IMR-90 (cell line): Measurements from ENCODE around the gene SAXO1.

ENCODE experiments used
- CEBPB ChIP-seq: IDR thresholded peaks from 2 replicates; pipeline ENCODE4 v1.6.1; 2012; ENCODE audit warnings: low read depth, low read length, improper control_type of control experiment
- CHD1 ChIP-seq: IDR thresholded peaks from 2 replicates; pipeline ENCODE4 v1.6.1; 2012; ENCODE audit warnings: low read depth, low read length, improper control_type of control experiment
- CTCF ChIP-seq: conservative IDR thresholded peaks from 2 replicates; pipeline ENCODE4 v1.5.1; 2012; ENCODE audit warnings: mild to moderate bottlenecking, low read depth, low read length, improper control_type of control experiment
- FOS ChIP-seq: fragments of 150-350 bp; IDR thresholded peaks from 2 replicates; pipeline ENCODE4 v1.6.1; 2016; ENCODE audit warnings: low read depth, low read length
- MAZ ChIP-seq: IDR thresholded peaks from 2 replicates; pipeline ENCODE4 v1.6.1; 2012; ENCODE audit warnings: low read depth, mild to moderate bottlenecking, low read length, improper control_type of control experiment, moderate library complexity, borderline replicate concordance
- MXI1 ChIP-seq: IDR thresholded peaks from 2 replicates; pipeline ENCODE4 v1.6.1; 2012; ENCODE audit warnings: low read depth, mild to moderate bottlenecking, low read length, moderate library complexity, borderline replicate concordance
- NFE2L2 ChIP-seq: fragments of 150-350 bp; IDR thresholded peaks from 2 replicates; pipeline ENCODE4 v1.6.1; 2016; ENCODE audit warnings: low read depth, mild to moderate bottlenecking, low read length
- POLR2A ChIP-seq: IDR thresholded peaks from 2 replicates; pipeline ENCODE4 v1.6.1; 2012; ENCODE audit warnings: mild to moderate bottlenecking, low read depth, low read length
- RAD21 ChIP-seq: IDR thresholded peaks from 2 replicates; pipeline ENCODE4 v1.6.1; 2012; ENCODE audit warnings: low read length, improper control_type of control experiment
- RFX5 ChIP-seq: IDR thresholded peaks from 2 replicates; pipeline ENCODE4 v1.8.0; 2012; ENCODE audit warnings: low read depth, mild to moderate bottlenecking, low read length, moderate library complexity
- SMC3 ChIP-seq: fragments of 150-350 bp; IDR thresholded peaks from 2 replicates; pipeline ENCODE4 v1.6.1; 2016; ENCODE audit warnings: low read depth, mild to moderate bottlenecking, antibody characterized with exemption, low read length, moderate library complexity
- TF ChIP-seq, protein P1 (sequence below): fragments of 150-350 bp; IDR thresholded peaks from 2 replicates; pipeline ENCODE4 v1.6.1; 2016; ENCODE audit warnings: low read depth, mild to moderate bottlenecking, low read length, moderate library complexity, borderline replicate concordance
- TF ChIP-seq, protein P2 (sequence below): fragments of 150-350 bp; IDR thresholded peaks from 2 replicates; pipeline ENCODE4 v1.6.1; 2017; ENCODE audit warnings: mild to moderate bottlenecking, antibody characterized with exemption, low read length, low read depth

DNA sequence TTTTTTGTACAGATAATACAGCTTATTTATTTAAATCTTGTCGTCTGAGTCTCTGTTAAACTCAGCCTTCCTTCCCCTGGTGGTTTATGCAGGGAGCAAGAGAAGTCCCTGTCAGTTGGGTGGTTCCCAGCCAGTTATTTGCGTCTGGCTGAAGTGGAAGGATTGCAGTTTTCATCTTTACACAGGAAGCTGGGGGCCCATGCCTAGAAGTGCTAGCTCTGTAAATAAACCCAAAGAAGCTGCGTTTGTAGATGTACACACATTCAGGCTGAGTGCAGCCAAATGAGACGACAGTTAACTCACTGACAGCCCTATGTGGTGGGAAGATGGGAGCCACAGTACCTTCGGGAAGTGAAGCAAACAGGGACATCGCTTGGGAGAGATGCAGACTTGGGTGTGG, 122.1 kb downstream of the SAXO1 start:
- 0 out of 2 replicates have a peak, but pooled peaks have one; percentile 1 for TF ChIP-seq CTCF
- no peak for TF ChIP-seq POLR2A
- TF ChIP-seq MXI1, result no peak
- no peak for TF ChIP-seq RAD21
- TF ChIP-seq CEBPB, result no peak
- TF ChIP-seq, protein P1, sequence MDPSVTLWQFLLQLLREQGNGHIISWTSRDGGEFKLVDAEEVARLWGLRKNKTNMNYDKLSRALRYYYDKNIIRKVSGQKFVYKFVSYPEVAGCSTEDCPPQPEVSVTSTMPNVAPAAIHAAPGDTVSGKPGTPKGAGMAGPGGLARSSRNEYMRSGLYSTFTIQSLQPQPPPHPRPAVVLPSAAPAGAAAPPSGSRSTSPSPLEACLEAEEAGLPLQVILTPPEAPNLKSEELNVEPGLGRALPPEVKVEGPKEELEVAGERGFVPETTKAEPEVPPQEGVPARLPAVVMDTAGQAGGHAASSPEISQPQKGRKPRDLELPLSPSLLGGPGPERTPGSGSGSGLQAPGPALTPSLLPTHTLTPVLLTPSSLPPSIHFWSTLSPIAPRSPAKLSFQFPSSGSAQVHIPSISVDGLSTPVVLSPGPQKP, result no peak
- TF ChIP-seq RFX5, result no peak
- TF ChIP-seq, protein P2, sequence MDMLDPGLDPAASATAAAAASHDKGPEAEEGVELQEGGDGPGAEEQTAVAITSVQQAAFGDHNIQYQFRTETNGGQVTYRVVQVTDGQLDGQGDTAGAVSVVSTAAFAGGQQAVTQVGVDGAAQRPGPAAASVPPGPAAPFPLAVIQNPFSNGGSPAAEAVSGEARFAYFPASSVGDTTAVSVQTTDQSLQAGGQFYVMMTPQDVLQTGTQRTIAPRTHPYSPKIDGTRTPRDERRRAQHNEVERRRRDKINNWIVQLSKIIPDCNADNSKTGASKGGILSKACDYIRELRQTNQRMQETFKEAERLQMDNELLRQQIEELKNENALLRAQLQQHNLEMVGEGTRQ, result no peak
- no peak for TF ChIP-seq NFE2L2
- no peak for TF ChIP-seq SMC3
- no peak for TF ChIP-seq FOS
- 0 out of 2 replicates have a peak, but pooled peaks have one; percentile 18 for TF ChIP-seq MAZ
- TF ChIP-seq CHD1, result no peak
